HL-60/S4 treated with phorbol 12-myristate 13-acetate at 8.2 ng/mL for 4 days and 3 days (cell line): ENCODE data around the gene IL12RB1.

Source experiments
- in situ Hi-C: fragments of 300-500 bp; cut with MboI; formaldehyde crosslinking; loops from 2 replicates; pipeline ENCODE4 v1.15.0; 2022; ENCODE audit warnings: low sequenced_read_pairs

IL12RB1 gene

DNA sequence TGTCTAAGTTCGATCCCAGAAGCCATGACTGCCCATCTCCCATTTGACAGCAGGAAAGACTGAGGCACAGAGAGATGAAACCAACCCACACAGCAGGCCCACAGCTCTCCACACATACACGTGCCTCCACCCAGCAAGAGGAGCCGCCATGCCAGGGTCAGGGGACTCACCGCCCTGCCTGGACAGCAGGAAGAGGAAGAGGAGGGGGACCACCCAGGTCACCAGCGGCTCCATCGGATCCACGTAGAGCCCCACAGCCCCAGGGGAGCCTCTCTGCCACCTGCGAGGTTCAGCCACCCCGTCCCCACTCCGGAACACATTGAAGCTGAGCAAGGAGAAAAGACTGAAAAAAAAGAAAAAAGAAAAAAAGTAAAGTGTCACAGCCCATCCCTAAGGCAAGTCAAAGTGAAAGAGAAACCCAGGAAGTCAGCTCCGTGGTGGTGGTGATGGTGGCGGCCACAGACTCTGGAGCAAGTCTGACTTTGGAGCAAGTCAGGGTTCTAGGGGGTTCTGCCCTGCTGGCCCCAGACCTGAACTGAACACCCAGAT lies at the start of gene IL12RB1:
Gene IL12RB1, minus strand, starts transcription at position 345 of the 549 bp plus-strand sequence. Its CDS starts 111 bp downstream, at position 234.
- in situ Hi-C loops: no loop called here

DNA sequence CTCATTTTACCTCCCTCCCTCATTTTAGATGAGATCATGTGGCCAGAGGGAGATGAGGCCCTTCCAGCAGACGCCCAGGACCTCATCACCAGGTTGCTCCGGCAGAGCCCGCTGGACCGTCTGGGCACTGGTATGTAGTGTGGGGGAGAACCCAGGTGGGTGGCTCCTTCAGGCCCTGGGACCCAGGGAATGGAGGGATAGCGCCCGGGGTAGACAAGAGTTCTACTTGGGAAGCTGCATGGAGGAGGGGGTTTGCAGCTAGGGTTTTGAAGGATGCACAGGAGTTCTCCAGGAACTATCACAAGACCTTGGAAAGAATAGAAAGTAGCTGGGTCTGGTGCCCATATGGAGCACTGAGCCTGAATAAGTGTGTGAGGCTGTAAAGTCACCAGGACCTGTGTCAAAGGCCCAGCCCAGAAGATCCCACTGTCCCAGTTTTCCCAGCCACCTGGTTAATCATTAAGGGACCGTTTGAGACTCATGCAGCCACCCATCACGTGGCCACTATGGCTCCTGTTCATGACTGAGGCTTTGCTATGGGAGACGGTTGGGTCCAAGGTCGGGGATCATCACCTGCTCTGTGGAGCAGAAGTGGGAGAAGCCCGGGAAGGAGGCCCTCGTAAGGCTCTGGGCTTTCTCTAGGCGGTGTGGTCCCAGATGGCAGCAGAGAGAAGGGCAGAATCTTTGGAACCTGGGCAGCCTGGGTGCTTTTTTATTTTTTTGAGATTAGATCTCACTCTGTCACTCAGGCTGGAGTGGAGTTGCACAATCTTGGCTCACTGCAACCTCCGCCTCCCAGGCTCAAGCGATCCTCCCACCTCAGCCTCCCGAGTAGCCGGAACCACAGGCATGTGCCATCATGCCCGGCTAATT lies 49.2 kb upstream of the IL12RB1 start:
- in situ Hi-C loops: no loop called here

DNA sequence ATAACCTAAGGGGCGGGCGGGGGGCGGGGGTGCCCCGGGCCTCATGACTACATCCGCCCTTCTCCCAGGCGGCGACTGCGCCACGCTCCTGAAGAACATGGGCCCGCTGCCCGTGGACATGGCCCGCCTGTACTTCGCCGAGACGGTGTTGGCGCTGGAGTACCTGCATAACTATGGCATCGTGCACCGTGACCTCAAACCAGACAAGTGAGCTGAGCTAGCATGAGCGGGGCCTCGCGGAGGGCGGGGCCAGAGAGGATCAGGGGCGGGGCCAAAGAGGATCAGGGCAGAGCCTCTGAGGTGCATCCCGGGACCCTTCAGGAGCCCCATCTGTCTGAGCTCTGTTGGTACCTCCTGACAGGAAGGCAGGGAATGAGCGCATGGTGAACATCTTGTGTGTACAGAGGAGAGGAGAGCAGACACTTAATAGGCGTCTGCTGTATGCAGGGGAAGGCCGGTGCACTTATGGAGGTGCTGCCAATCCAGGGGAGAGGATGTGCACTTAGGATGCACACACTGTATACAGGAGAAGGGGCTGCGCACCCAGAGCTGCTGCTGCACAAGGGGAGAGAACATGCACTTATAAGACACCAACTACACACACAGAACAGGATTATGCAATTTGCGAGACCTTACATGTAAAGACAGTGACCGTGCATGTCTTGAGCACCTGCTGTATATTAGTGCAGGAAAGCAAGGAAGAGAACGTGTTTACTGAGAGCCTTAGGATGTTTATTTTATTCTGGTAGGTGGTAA lies 45.3 kb upstream of the IL12RB1 start:
- in situ Hi-C loops: no loop called here

- in situ Hi-C loops: no loop called here
Observed at GRCh38 chr19:18130523-18131242, 43.9 kb upstream of the IL12RB1 start.

GRCh38 chr19:18128805-18129204 lies 42.1 kb upstream of the IL12RB1 start:
- in situ Hi-C loops: no loop called here

DNA sequence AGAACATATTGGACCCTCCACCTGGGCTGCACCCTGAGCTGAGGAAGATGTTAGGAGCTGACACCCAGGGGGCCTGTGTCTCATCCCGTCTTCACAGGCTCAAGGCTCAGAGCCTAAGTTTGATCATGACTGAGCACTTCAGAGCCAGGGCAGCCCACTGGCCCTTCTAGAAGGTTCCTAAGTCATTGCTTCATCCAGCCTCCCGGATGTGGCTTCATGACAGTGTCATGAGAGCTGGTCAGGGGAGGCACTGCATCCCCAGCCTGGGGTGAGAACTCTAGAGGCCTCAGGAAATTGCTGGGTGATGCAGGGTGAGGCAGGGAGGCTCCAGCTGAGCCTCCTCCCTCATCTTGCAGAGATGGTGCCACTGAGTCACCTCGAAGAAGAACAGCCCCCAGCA lies 41.3 kb upstream of the IL12RB1 start:
- in situ Hi-C loops: no loop called here

- in situ Hi-C loops: no loop called here
Observed at GRCh38 chr19:18126097-18126496, 39.4 kb upstream of the IL12RB1 start.

DNA sequence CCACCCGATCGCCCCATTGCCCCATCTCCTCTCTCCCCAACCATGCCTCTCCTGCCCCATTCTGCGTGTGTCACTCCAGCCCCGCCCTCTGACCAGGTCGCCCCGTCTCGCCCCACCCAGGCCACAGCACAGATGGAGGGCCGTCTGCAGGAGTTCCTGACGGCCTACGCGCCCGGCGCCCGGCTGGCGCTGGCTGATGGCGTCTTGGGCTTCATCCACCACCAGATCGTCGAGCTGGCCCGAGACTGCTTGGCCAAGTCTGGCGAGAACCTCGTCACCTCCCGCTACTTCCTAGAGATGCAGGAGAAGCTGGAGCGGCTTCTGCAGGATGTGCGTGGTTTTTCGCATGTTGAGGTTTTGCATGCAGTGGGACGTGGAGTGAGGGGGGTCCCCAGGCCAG lies 37.1 kb upstream of the IL12RB1 start:
- in situ Hi-C loops: no loop called here

DNA sequence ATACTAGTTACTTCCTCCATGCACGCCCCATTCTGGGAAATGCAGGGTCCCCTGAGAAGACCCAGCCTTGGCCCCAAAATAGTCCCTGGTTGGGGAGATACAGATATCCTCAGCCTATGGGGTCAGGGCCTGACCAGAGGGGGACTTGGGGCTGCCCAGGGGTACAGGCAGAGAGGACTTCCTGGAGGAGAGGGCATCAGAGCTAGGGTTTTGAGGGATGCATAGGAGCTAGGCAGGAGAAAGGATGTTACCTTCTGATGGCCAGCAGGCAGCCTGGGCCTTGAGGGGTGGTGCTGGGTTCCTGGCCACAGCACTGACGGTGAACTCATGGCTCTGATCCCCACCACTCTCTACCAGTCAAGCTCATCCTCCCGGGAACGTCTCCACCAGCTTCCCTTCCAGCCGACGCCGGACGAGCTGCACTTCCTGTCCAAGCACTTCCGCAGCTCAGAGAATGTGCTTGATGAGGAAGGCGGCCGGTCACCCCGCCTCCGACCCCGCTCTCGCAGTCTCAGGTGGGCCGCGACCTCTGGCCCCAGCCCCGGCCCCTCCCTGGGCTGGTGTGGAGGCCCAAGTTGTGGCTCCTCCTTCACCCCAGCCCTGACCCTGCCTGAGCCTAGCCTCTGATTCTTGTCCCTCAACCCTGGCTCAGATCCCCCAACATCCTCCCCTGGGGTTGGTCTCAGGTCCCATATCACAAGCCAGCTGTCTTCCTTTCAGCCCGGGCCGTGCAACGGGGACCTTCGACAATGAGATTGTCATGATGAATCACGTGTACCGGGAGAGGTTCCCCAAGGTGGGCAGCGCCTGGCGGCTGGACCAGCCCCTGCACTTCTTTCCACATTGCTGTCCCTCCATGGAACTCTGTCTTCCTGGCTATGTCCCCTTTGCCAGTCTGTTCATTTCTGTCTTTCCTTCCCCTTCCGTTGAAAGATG lies 36.4 kb upstream of the IL12RB1 start:
- in situ Hi-C loops: no loop called here

- in situ Hi-C loops: no loop called here
Observed at GRCh38 chr19:18122424-18122823, 35.7 kb upstream of the IL12RB1 start.

DNA sequence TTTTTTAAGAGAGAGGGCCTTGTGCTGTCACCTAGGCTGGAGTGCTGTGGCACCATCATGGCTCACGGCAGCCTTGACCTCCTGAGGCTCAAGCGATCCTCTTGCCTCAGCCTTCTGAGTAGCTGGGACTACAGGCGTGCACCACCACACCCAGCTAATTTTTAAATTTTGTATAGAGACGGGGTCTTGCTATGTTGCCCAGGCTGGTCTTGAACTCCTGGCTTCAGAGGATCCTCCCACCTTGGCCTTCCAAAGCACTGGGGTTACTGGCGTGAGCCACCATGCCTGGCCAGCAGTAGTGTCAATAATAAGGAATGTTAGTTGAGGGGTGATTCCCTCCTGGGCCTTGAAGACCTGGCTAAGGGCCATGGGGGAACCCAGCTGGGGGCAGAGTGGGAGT lies 34.4 kb upstream of the IL12RB1 start:
- in situ Hi-C loops: no loop called here

DNA sequence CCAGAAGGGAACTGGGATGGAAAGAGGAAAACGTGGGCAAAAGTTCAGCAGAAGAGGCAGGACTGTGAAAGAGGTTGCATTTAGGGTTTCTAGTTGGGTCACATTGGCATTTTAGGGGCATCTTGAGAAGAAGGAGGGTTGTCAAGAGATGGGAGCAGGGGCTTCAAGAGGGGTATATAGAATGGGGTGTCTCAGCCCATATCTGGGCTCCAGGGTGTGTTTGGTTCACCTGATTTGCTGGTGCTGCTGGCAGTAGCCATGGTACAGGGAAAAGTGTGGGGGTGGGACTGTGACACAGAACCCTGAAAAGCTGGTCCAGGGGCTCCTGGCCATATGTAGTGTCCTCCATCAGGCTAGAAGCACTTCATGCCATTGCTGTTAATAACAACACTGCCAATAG lies 33.4 kb upstream of the IL12RB1 start:
- in situ Hi-C loops: no loop called here

- in situ Hi-C loops: no loop called here
Observed at GRCh38 chr19:18119717-18120105, 33.0 kb upstream of the IL12RB1 start.

GRCh38 chr19:18119013-18119716 lies 32.4 kb upstream of the IL12RB1 start:
- in situ Hi-C loops: no loop called here

- in situ Hi-C loops: no loop called here
Observed at GRCh38 chr19:18118420-18119012, 31.8 kb upstream of the IL12RB1 start.

GRCh38 chr19:18117692-18118378 lies 31.1 kb upstream of the IL12RB1 start:
- in situ Hi-C loops: no loop called here

GRCh38 chr19:18117364-18117691 lies 30.6 kb upstream of the IL12RB1 start:
- in situ Hi-C loops: no loop called here

GRCh38 chr19:18114483-18114882 lies 27.7 kb upstream of the IL12RB1 start:
- in situ Hi-C loops: no loop called here

DNA sequence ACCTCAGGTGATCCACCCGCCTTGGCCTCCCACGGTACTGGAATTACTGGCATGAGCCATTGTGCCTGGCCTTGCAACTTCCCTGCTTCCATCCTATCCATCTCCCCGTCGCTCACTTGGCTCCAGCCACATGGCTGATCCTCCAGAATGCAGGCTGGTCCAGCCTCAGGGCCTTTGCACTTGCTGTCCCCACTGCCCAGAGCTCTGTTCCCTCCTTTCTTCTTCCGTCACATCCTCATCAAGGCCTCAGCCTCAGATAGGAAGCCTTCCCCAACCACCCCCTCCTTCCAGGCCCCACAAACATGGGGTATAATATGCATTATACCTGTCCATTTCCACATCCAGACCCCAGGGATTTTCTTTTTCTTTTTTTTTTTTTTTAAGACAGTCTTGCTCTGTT lies 27.1 kb upstream of the IL12RB1 start:
- in situ Hi-C loops: no loop called here
